Stimulated activated CD8-positive, alpha-beta memory T cell treated with anti-CD3 and anti-CD28 coated beads, Interleukin-15, amount 100 ng/mL, for 1 hour (primary cell): ENCODE results near the gene CHRD.
A peak's percentile ranks its signal among the peaks of the same experiment; 100 is the strongest.

Experiments used
- DNase-seq: peaks from one replicate; pipeline ENCODE4 v3.0.0-alpha.2; 2020; ENCODE audit warnings: low read depth

The CHRD gene

GRCh38 chr3:184360929-184361531, 18.8 kb upstream of the CHRD start:
- DNase-seq, result no peak

GRCh38 chr3:184361532-184361931, 18.3 kb upstream of the CHRD start, which contains the start of the genes CLCN2 and POLR2H:
TSS of gene CLCN2 (minus strand) at chr3:184361605. CDS start at chr3:184361479, 126 bp downstream.
TSS of gene POLR2H (plus strand) at chr3:184361710. CDS start at chr3:184363493, 1,783 bp downstream.
- no peak for DNase-seq

GRCh38 chr3:184361932-184362667, 17.8 kb upstream of the CHRD start:
- no peak for DNase-seq

GRCh38 chr3:184362668-184363546, 16.9 kb upstream of the CHRD start:
- DNase-seq, result peak; percentile 89

- no peak for DNase-seq
These were observed 13.1 kb upstream of the CHRD start for GRCh38 chr3:184366619-184367289.

GRCh38 chr3:184368116-184368515, 11.7 kb upstream of the CHRD start:
- DNase-seq, result no peak

- no peak for DNase-seq
These were observed 11.2 kb upstream of the CHRD start for GRCh38 chr3:184368586-184369183.

GRCh38 chr3:184371570-184372018, 8.3 kb upstream of the CHRD start:
- no peak for DNase-seq

- no peak for DNase-seq
These were observed 7.5 kb upstream of the CHRD start for GRCh38 chr3:184372296-184372821.

- DNase-seq, result no peak
These were observed 6.9 kb upstream of the CHRD start for GRCh38 chr3:184372911-184373310.

- DNase-seq, result no peak
These were observed 6.4 kb upstream of the CHRD start for GRCh38 chr3:184373422-184373821.

- DNase-seq, result no peak
These were observed 4.0 kb upstream of the CHRD start for GRCh38 chr3:184375747-184376461.

- DNase-seq, result no peak
These were observed 2.5 kb upstream of the CHRD start for GRCh38 chr3:184377374-184377773.

GRCh38 chr3:184377882-184378445, 1.9 kb upstream of the CHRD start, which contains the start of gene THPO:
TSS of gene THPO (minus strand) at chr3:184378207. CDS start at chr3:184376259, 1,948 bp downstream.
- DNase-seq, result no peak

- no peak for DNase-seq
These were observed 1.1 kb upstream of the CHRD start for GRCh38 chr3:184378651-184379357.

- no peak for DNase-seq
These were observed 352 bp downstream of the CHRD start for GRCh38 chr3:184380185-184380626.

- no peak for DNase-seq
These were observed 890 bp downstream of the CHRD start for GRCh38 chr3:184380627-184381260.

- no peak for DNase-seq
These were observed 1.7 kb downstream of the CHRD start for GRCh38 chr3:184381261-184382224.
